Measurements from ENCODE around the gene CEP164. TPM values are rescaled to one million over a fixed set of nuclear protein-coding genes. Genes with fewer than 3 reads are reported as not detected.

CEP164 gene
- total and polyA plus RNA-seq, 10 of the 15 experiments (the other 5 are each of a cell fraction or from before 2014, with no cell fraction given) = 4.2 to 31.2 (median 20.2) TPM

DNA sequence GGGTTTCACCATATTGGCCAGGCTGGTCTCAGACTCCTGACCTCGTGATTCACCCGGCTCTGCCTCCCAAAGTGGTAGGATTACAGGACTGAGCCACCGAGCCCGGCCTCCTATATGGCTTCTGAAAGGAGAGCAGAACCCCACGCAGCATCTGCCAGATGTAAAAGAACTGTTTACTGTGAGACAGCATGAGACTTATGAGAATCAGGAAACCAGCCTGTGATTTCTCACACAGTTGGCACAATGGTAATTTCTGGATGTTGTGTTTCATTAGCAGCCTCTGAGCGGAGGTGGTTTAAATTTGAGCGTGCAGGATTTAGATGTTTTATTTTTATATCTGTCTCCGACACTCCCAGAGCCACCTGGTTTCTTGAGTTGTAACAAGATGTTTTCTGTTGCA lies 33.8 kb downstream of the CEP164 start (continued):
- TF ChIP-seq, protein P1, sequence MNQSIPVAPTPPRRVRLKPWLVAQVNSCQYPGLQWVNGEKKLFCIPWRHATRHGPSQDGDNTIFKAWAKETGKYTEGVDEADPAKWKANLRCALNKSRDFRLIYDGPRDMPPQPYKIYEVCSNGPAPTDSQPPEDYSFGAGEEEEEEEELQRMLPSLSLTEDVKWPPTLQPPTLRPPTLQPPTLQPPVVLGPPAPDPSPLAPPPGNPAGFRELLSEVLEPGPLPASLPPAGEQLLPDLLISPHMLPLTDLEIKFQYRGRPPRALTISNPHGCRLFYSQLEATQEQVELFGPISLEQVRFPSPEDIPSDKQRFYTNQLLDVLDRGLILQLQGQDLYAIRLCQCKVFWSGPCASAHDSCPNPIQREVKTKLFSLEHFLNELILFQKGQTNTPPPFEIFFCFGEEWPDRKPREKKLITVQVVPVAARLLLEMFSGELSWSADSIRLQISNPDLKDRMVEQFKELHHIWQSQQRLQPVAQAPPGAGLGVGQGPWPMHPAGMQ (IDR thresholded peaks at IDR 0.05; ENCODE audit: borderline replicate concordance) = no peak

DNA sequence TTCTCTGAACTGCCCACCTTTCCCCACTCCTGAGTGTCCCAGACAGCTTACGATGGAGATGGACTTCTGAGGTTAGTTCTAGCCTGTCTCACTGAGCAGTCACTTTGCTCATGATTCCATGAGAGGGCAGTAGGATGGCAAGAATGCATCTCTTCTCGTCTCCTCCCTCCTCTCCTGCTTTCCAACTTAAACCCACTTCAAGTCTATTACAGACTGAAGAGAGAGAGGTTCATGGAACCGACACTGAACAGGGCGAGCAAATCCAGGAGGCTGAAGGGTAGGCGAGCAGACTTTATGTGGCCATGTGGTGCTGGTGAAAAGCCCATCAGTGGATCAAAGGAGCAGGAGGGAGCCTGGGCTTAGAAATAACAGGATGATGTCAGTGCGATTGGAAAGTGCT lies 38.6 kb downstream of the CEP164 start:
- no peak overlapping the region for H3K4me3 ChIP-seq
- no peak for FAIRE-seq
- no peak for ATAC-seq
- H3K36me3 ChIP-seq (ENCODE audit: control insufficient read depth in 2 of 2, insufficient read depth in 2 of 2, low read length in 1 of 2) = peaks cover 6 to 10% of the 10 kb centered on the region in 2 experiments
- intact Hi-C loops (cut with micrococcal nuclease; ENCODE audit: unreplicated experiment) (no loop called here), in situ Hi-C loops (cut with MboI) (no loop called here)
- ChIA-PET POLR2A (no interaction called here), RAD21 (ENCODE audit: unreplicated experiment) (no interaction called here), SMC1A (ENCODE audit: uncharacterized antibody, unreplicated experiment) (interaction anchor here (1.9 kb wide), 1 partner anchor 9 kb away, joined by 5 read pairs; no protein-coding TSS in a partner anchor), CTCF (no interaction called here)
- no peak overlapping the region for H2AFZ ChIP-seq (ENCODE audit: control insufficient read depth, low read depth, low read length)
- H3K27me3 ChIP-seq (replicated peaks in 1 of 2; ENCODE audit: control insufficient read depth in 2 of 2, insufficient read depth in 2 of 2, low read length in 1 of 2) = no peaks in the 10 kb centered on the region
- H3K4me1 ChIP-seq (ENCODE audit: control insufficient read depth, insufficient read depth, low read length) = no peaks in the 10 kb centered on the region
- BruUV-seq (replicated peaks) = no TSS peak
- H3K4me2 ChIP-seq (ENCODE audit: control insufficient read depth, insufficient read depth) = no peak overlapping the region
- 99% methylated on average over 6 of the region's 6 CpGs for WGBS (ENCODE audit: insufficient coverage, insufficient replicate concordance, low lambda C conversion rate, missing lambda C conversion rate)
- no peaks in the 10 kb centered on the region for H3K9me3 ChIP-seq (replicated peaks; ENCODE audit: control insufficient read depth, insufficient read depth, low read length)
- no peak overlapping the region for H3K27ac ChIP-seq (ENCODE audit: control insufficient read depth, insufficient read depth)
- H3K79me2 ChIP-seq (ENCODE audit: control insufficient read depth, insufficient read depth, low read length) = no peaks in the 10 kb centered on the region
- no peak for DNase-seq (ENCODE audit: low read depth, low spot score)
- no peaks in the 10 kb centered on the region for H4K20me1 ChIP-seq (ENCODE audit: control insufficient read depth, insufficient read depth)
- no peak overlapping the region for H3K9ac ChIP-seq (ENCODE audit: control insufficient read depth, insufficient read depth, low read length)
- TF ChIP-seq CEBPB (IDR thresholded peaks at IDR 0.05; ENCODE audit: borderline replicate concordance in 1 of 2, low read depth in 2 of 2, low read length in 2 of 2) (no peak), RB1 (IDR thresholded peaks at IDR 0.05; ENCODE audit: borderline replicate concordance) (no peak), BACH1 (IDR thresholded peaks at IDR 0.05; ENCODE audit: borderline replicate concordance) (no peak), CREM (IDR thresholded peaks at IDR 0.05; ENCODE audit: low read depth) (no peak), ESRRA (IDR thresholded peaks at IDR 0.05; ENCODE audit: low read length) (no peak), BCL11A (IDR thresholded peaks at IDR 0.05; ENCODE audit: low read depth, low read length) (no peak), ASH2L (IDR thresholded peaks at IDR 0.05; ENCODE audit: borderline replicate concordance, low read depth) (no peak), SMARCA5 (IDR thresholded peaks at IDR 0.05) (no peak), RAD21 (IDR thresholded peaks at IDR 0.05; ENCODE audit: insufficient read depth, low read depth, low read length) (no peak), ZZZ3 (IDR thresholded peaks at IDR 0.05; ENCODE audit: control insufficient read depth, insufficient read length, low read depth) (no peak)
- TF ChIP-seq, protein P2, sequence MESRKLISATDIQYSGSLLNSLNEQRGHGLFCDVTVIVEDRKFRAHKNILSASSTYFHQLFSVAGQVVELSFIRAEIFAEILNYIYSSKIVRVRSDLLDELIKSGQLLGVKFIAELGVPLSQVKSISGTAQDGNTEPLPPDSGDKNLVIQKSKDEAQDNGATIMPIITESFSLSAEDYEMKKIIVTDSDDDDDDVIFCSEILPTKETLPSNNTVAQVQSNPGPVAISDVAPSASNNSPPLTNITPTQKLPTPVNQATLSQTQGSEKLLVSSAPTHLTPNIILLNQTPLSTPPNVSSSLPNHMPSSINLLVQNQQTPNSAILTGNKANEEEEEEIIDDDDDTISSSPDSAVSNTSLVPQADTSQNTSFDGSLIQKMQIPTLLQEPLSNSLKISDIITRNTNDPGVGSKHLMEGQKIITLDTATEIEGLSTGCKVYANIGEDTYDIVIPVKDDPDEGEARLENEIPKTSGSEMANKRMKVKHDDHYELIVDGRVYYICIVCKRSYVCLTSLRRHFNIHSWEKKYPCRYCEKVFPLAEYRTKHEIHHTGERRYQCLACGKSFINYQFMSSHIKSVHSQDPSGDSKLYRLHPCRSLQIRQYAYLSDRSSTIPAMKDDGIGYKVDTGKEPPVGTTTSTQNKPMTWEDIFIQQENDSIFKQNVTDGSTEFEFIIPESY (IDR thresholded peaks at IDR 0.05) = no peak
- TF ChIP-seq, protein P3, sequence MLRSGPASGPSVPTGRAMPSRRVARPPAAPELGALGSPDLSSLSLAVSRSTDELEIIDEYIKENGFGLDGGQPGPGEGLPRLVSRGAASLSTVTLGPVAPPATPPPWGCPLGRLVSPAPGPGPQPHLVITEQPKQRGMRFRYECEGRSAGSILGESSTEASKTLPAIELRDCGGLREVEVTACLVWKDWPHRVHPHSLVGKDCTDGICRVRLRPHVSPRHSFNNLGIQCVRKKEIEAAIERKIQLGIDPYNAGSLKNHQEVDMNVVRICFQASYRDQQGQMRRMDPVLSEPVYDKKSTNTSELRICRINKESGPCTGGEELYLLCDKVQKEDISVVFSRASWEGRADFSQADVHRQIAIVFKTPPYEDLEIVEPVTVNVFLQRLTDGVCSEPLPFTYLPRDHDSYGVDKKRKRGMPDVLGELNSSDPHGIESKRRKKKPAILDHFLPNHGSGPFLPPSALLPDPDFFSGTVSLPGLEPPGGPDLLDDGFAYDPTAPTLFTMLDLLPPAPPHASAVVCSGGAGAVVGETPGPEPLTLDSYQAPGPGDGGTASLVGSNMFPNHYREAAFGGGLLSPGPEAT (IDR thresholded peaks at IDR 0.05; ENCODE audit: low read depth) = no peak
- TF ChIP-seq, protein P4, sequence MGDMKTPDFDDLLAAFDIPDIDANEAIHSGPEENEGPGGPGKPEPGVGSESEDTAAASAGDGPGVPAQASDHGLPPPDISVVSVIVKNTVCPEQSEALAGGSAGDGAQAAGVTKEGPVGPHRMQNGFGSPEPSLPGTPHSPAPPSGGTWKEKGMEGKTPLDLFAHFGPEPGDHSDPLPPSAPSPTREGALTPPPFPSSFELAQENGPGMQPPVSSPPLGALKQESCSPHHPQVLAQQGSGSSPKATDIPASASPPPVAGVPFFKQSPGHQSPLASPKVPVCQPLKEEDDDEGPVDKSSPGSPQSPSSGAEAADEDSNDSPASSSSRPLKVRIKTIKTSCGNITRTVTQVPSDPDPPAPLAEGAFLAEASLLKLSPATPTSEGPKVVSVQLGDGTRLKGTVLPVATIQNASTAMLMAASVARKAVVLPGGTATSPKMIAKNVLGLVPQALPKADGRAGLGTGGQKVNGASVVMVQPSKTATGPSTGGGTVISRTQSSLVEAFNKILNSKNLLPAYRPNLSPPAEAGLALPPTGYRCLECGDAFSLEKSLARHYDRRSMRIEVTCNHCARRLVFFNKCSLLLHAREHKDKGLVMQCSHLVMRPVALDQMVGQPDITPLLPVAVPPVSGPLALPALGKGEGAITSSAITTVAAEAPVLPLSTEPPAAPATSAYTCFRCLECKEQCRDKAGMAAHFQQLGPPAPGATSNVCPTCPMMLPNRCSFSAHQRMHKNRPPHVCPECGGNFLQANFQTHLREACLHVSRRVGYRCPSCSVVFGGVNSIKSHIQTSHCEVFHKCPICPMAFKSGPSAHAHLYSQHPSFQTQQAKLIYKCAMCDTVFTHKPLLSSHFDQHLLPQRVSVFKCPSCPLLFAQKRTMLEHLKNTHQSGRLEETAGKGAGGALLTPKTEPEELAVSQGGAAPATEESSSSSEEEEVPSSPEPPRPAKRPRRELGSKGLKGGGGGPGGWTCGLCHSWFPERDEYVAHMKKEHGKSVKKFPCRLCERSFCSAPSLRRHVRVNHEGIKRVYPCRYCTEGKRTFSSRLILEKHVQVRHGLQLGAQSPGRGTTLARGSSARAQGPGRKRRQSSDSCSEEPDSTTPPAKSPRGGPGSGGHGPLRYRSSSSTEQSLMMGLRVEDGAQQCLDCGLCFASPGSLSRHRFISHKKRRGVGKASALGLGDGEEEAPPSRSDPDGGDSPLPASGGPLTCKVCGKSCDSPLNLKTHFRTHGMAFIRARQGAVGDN (IDR thresholded peaks at IDR 0.05) = no peak

All from GM12878 (cell line).